ENCODE data around the gene CSF3R. TPM values are rescaled to one million over a fixed set of nuclear protein-coding genes. Genes with fewer than 3 reads are reported as not detected.

CSF3R gene
- total RNA-seq, 1 experiment from 2014 or later = not detected

DNA sequence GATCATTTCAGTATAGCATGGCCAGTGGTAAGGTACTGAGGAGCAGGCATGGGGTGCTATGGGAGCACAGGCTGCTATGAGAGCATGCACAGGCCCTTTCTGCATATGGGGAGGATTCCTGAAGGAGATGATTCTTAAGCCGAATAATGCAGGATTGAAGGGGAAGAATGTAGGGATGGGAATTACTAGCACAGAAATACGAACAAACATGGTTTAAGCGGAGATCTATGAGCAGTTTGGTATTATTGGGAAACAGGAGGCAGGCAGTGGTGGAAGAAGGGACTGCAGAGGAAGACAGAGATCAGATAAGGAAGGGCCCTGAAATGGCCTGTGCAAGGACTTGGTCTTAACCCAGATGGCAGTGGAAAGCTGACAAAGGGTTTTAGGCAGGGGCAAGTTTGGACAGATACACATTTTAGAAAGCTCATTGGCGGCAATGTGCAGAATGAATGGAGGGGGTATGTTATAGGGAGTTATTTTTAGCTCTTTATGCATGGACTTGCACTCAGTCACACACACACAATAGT lies 34.1 kb downstream of the CSF3R start:
- Histone ChIP-seq H3K14ac (ENCODE audit: insufficient read depth, low read length) (no peak overlapping the region), H3K23ac (ENCODE audit: insufficient read length, low read depth, low read length) (no peak overlapping the region), H2BK5ac (ENCODE audit: insufficient read length, low read length) (no peak overlapping the region), H3K4me2 (ENCODE audit: insufficient read depth, insufficient read length, low read length) (no peak overlapping the region), H3K9me3 (ENCODE audit: control insufficient read depth, low read depth, low read length) (no peaks in the 10 kb centered on the region), H4K91ac (ENCODE audit: insufficient read length, low read depth, low read length) (no peak overlapping the region), H3K79me1 (ENCODE audit: insufficient read depth, low read depth, low read length, poor library complexity, severe bottlenecking) (no peaks in the 10 kb centered on the region), H3K23me2 (ENCODE audit: insufficient read length, low read depth, low read length, poor library complexity, severe bottlenecking) (peaks cover 9% of the 10 kb centered on the region), H2AK5ac (ENCODE audit: insufficient read length, low read length) (no peak overlapping the region), H3K79me2 (ENCODE audit: insufficient read depth, low read length) (no peaks in the 10 kb centered on the region), H3K56ac (ENCODE audit: insufficient read length, low read depth, low read length) (no peak overlapping the region), H3K9ac (ENCODE audit: extremely low read depth, insufficient read length, low read length) (no peak overlapping the region), H4K20me1 (ENCODE audit: control insufficient read depth, insufficient read depth, insufficient read length) (no peaks in the 10 kb centered on the region), H3K18ac (ENCODE audit: insufficient read length, low read depth, low read length) (no peak overlapping the region), H2BK12ac (ENCODE audit: insufficient read length, low read depth, low read length) (no peak overlapping the region), H3K4me1 (ENCODE audit: insufficient read depth, low read length) (no peaks in the 10 kb centered on the region), H3T11ph (ENCODE audit: low read length) (no peak overlapping the region), H2BK15ac (ENCODE audit: low read depth, low read length) (no peak overlapping the region), H4K5ac (ENCODE audit: insufficient read length, low read depth, low read length) (no peak overlapping the region), H2AFZ (ENCODE audit: low read length) (no peak overlapping the region), H4K8ac (replicated peaks; ENCODE audit: insufficient read length, low read depth, low read length) (no peak overlapping the region), H3K27me3 (ENCODE audit: insufficient read depth, low read length) (no peaks in the 10 kb centered on the region), H2BK120ac (ENCODE audit: low read depth, low read length, poor library complexity, severe bottlenecking) (no peak overlapping the region), H3K27ac (ENCODE audit: insufficient read length, low read depth, low read length) (no peak overlapping the region), H3K4ac (ENCODE audit: low read depth, low read length) (no peak overlapping the region), H2BK20ac (ENCODE audit: low read depth, low read length, poor library complexity, severe bottlenecking) (no peak overlapping the region)
- H3K4me3 Mint-ChIP-seq = no peak overlapping the region
- no peak for DNase-seq
- H3K9me3 Mint-ChIP-seq = no peaks in the 10 kb centered on the region; a peak in 1 of 5 replicates
- peak overlapping the region in 1 of 3 experiments; percentile 3; a peak in 1 of 7 replicates for H3K27ac Mint-ChIP-seq
- 0 out of 7 replicates have a peak, but pooled peaks cover 0 to 1% (median 0%) of the 10 kb centered on the region in 3 experiments for H3K36me3 Mint-ChIP-seq (ENCODE audit: insufficient read depth in 1 of 3, low read depth in 3 of 3)
- H3K4me1 Mint-ChIP-seq = peaks cover 10 to 18% of the 10 kb centered on the region in 2 experiments
- no CpG with 5 or more reads among the region's 4 CpGs for WGBS (ENCODE audit: extremely low coverage, insufficient read length, low lambda C conversion rate)
- H3K27me3 Mint-ChIP-seq (ENCODE audit: low read depth) = peaks cover 1% of the 10 kb centered on the region; the same call in 1 of the 2 replicates
- TF ChIP-seq, protein P1, sequence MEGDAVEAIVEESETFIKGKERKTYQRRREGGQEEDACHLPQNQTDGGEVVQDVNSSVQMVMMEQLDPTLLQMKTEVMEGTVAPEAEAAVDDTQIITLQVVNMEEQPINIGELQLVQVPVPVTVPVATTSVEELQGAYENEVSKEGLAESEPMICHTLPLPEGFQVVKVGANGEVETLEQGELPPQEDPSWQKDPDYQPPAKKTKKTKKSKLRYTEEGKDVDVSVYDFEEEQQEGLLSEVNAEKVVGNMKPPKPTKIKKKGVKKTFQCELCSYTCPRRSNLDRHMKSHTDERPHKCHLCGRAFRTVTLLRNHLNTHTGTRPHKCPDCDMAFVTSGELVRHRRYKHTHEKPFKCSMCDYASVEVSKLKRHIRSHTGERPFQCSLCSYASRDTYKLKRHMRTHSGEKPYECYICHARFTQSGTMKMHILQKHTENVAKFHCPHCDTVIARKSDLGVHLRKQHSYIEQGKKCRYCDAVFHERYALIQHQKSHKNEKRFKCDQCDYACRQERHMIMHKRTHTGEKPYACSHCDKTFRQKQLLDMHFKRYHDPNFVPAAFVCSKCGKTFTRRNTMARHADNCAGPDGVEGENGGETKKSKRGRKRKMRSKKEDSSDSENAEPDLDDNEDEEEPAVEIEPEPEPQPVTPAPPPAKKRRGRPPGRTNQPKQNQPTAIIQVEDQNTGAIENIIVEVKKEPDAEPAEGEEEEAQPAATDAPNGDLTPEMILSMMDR (conservative IDR thresholded peaks at IDR 0.05) = no peak

Data from H9 (cell line).